COLO829 (cell line): Measurements from ENCODE around the gene JAKMIP3.

Experiments
- DNase-seq: peaks from one replicate; pipeline ENCODE4 v3.0.0; 2012; ENCODE audit warnings: low spot score

Gene JAKMIP3

GRCh38 chr10:132044803-132045202 is 20.9 kb upstream of the JAKMIP3 start:
- no peak for DNase-seq

GRCh38 chr10:132045324-132045723 is 20.4 kb upstream of the JAKMIP3 start:
- DNase-seq = no peak

- DNase-seq = no peak
These were observed 18.0 kb upstream of the JAKMIP3 start for GRCh38 chr10:132047575-132048293.

GRCh38 chr10:132048294-132048667 is 17.5 kb upstream of the JAKMIP3 start:
- no peak for DNase-seq

- no peak for DNase-seq
These were observed 15.6 kb upstream of the JAKMIP3 start for GRCh38 chr10:132050191-132050590.

GRCh38 chr10:132052124-132052523 is 13.6 kb upstream of the JAKMIP3 start:
- DNase-seq = no peak

- DNase-seq = no peak
These were observed 11.2 kb upstream of the JAKMIP3 start for GRCh38 chr10:132054564-132054963.

- DNase-seq = no peak
These were observed 10.1 kb upstream of the JAKMIP3 start for GRCh38 chr10:132055616-132056015.

GRCh38 chr10:132056663-132057062 is 9.1 kb upstream of the JAKMIP3 start:
- DNase-seq = no peak

GRCh38 chr10:132057191-132057681 is 8.5 kb upstream of the JAKMIP3 start:
- no peak for DNase-seq

- DNase-seq = no peak
These were observed 7.5 kb upstream of the JAKMIP3 start for GRCh38 chr10:132058111-132058745.

- no peak for DNase-seq
These were observed 6.7 kb upstream of the JAKMIP3 start for GRCh38 chr10:132058793-132059759.

GRCh38 chr10:132059760-132060508 is 5.8 kb upstream of the JAKMIP3 start:
- DNase-seq = no peak

GRCh38 chr10:132061030-132061429 is 4.7 kb upstream of the JAKMIP3 start:
- no peak for DNase-seq

- no peak for DNase-seq
These were observed 4.3 kb upstream of the JAKMIP3 start for GRCh38 chr10:132061465-132061864.

GRCh38 chr10:132062116-132062515 is 3.6 kb upstream of the JAKMIP3 start:
- DNase-seq = no peak

GRCh38 chr10:132062641-132063390 is 2.9 kb upstream of the JAKMIP3 start:
- no peak for DNase-seq

- no peak for DNase-seq
These were observed 2.3 kb upstream of the JAKMIP3 start for GRCh38 chr10:132063432-132063831.

- no peak for DNase-seq
These were observed 1.5 kb upstream of the JAKMIP3 start for GRCh38 chr10:132064082-132064755.

GRCh38 chr10:132064771-132065437 is 842 bp upstream of the JAKMIP3 start:
- DNase-seq = no peak
